ENCODE data around the gene CDC73.

Gene CDC73

DNA sequence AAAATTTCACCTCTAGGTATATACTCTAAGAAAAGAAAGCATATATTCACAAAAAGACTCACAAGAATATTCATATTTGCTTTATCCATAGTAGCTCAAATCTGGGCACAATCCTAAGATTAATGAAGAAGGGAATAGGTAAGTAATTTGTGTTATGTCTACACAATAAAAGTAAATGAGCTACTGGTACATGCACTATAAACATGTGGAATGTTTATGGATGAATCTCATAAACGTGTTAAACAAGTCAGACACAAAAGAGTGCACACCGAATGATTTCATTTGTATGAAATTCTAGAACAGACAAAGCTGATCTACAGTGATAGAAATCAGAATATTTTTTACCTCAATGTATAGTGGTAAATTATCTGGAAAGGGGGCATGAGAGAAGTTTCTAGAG, 179.9 kb downstream of the CDC73 start:
- TF ChIP-seq, protein P1, sequence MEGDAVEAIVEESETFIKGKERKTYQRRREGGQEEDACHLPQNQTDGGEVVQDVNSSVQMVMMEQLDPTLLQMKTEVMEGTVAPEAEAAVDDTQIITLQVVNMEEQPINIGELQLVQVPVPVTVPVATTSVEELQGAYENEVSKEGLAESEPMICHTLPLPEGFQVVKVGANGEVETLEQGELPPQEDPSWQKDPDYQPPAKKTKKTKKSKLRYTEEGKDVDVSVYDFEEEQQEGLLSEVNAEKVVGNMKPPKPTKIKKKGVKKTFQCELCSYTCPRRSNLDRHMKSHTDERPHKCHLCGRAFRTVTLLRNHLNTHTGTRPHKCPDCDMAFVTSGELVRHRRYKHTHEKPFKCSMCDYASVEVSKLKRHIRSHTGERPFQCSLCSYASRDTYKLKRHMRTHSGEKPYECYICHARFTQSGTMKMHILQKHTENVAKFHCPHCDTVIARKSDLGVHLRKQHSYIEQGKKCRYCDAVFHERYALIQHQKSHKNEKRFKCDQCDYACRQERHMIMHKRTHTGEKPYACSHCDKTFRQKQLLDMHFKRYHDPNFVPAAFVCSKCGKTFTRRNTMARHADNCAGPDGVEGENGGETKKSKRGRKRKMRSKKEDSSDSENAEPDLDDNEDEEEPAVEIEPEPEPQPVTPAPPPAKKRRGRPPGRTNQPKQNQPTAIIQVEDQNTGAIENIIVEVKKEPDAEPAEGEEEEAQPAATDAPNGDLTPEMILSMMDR (IDR thresholded peaks at IDR 0.05; ENCODE audit: borderline replicate concordance, insufficient read depth, low read depth, low read length) = no peak
- no peak overlapping the region for H3K4me3 ChIP-seq (ENCODE audit: low read depth, low read length)

DNA sequence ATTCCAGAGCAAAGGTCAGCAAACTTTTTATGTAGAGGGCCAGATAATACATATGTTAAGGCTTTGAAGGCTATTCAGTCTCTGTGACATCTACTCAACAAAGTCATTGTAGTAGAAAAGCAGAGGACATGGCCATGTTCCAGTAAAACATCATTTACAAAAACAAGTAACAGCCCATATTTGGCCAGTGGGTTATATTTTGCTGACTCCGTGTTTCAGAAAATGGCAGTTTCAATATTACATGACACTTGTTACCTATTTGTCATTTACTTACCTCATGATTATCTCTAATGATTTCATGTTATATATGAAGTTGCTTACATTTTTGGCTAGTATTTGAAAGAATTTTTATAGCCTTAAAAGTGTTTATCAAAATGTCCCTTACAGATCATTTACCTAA, 182.0 kb downstream of the CDC73 start:
- no peak overlapping the region for H3K4me3 ChIP-seq (ENCODE audit: low read depth, low read length)
- TF ChIP-seq, protein P1 (IDR thresholded peaks at IDR 0.05; ENCODE audit: borderline replicate concordance, insufficient read depth, low read depth, low read length) = no peak

All from GM12875 (cell line).